ENCODE results near the gene LRRN1. TPM values are rescaled to one million over a fixed set of nuclear protein-coding genes. Genes with fewer than 3 reads are reported as not detected.

The LRRN1 gene
- total RNA-seq, 3 donors from 2014 or later, result 0.31 to 1.4 (median 1.2) TPM

DNA sequence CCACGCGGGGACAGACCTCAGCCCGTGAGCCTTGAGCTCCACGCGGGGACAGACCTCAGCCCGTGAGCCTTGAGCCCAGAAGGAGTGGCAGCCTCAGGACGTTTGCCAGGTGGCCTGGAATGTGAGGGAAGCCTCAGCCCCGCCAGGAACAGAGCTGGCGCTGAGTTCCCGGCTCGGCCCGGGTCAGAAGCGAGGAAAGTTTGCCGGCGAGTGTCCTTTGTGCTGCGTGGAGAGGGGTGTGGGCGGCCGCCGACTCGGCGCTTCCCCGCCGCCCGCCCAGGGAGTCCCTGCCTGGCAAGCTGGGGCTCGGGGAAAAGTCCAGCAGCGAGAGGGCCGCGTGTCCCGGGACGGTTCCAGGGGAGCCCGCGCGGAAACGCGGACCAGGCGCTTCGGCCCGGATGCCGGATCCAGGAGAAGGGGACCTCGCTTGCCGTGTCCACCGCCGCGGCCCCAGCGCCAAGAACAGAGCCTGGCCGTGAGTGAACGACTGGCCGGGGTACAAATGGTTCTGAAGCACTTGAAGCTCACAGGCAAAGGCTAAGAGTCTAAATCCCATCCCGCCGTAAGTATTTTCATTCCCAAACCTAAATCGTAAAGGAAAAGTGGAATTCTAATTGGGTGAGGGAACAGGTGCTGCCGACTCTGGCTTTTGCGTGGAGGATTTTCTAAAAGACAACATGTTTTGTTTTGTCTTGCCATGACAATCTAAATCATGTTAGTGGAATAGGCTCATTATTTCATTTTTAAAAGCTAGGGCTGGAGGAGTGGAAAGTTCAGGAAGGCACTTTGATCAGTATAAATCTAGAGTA lies 1.7 kb downstream of the LRRN1 start:
- H3K4me1 ChIP-seq (ENCODE audit: low read depth), result peaks cover 9% of the 10 kb centered on the region
- TF ChIP-seq, protein P1, sequence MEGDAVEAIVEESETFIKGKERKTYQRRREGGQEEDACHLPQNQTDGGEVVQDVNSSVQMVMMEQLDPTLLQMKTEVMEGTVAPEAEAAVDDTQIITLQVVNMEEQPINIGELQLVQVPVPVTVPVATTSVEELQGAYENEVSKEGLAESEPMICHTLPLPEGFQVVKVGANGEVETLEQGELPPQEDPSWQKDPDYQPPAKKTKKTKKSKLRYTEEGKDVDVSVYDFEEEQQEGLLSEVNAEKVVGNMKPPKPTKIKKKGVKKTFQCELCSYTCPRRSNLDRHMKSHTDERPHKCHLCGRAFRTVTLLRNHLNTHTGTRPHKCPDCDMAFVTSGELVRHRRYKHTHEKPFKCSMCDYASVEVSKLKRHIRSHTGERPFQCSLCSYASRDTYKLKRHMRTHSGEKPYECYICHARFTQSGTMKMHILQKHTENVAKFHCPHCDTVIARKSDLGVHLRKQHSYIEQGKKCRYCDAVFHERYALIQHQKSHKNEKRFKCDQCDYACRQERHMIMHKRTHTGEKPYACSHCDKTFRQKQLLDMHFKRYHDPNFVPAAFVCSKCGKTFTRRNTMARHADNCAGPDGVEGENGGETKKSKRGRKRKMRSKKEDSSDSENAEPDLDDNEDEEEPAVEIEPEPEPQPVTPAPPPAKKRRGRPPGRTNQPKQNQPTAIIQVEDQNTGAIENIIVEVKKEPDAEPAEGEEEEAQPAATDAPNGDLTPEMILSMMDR (IDR thresholded peaks at IDR 0.05), result no peak

DNA sequence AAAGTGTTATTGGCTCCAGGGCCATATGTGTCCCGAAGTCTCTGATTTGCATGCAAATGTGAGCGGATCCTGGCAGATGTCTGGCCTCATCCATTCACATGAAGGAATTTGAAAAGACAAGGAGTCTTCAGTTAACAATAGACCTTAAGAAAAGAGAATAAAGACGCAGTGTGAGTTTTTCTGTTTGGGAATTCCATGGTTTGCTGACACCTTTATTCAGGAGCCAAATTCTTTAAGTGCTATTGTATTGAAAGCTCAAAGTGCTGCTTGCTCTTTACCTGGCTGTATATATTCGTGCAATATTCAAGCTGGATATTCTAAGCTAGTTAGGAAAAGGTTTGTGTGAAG lies 2.2 kb downstream of the LRRN1 start:
- intact Hi-C loops (cut with DNase I, micrococcal nuclease), result no loop called here
- Histone ChIP-seq H3K4me1 (ENCODE audit: low read depth) (peaks cover 9% of the 10 kb centered on the region), H3K36me3 (ENCODE audit: low read depth) (no peaks in the 10 kb centered on the region), H3K9me3 (no peaks in the 10 kb centered on the region), H3K4me3 (no peak overlapping the region)
- TF ChIP-seq, protein P1 (IDR thresholded peaks at IDR 0.05), result no peak
- DNase-seq, result no peak
- no peak for ATAC-seq

More for the DNA sequence above, 1.7 kb downstream of the LRRN1 start:
- Histone ChIP-seq H3K9me3 (no peaks in the 10 kb centered on the region), H3K4me3 (no peak overlapping the region), H3K36me3 (ENCODE audit: low read depth) (no peaks in the 10 kb centered on the region)
- DNase-seq, result peak; percentile 24 to 54 (median 45)
- intact Hi-C loops (cut with DNase I, micrococcal nuclease), result no loop called here
- ATAC-seq, result peak; percentile 43

DNA sequence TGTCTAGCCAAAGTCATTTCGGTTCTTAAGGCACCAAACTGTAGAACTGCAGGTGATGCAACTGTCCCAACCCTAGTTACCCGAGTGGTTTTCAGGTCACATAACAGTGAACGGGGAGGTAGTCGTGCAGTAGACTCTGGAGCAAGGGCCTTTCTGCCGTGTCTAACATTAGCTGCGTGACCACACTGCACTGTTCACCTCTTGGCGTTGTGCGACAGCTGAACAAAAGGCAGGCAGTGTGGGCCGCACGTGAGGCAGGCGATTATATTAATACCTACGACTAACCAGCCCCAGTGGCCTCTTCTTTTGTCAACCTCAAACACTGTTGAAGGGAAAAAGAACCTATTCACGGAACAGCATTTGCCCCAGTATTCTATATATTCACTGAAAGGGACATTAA lies 2.8 kb downstream of the LRRN1 start:
- no peaks in the 10 kb centered on the region for H3K9me3 ChIP-seq
- intact Hi-C loops (cut with DNase I, micrococcal nuclease), result no loop called here
- ATAC-seq (no peak), DNase-seq (no peak)
- TF ChIP-seq, protein P1 (IDR thresholded peaks at IDR 0.05), result no peak
- no peaks in the 10 kb centered on the region for H3K36me3 ChIP-seq (ENCODE audit: low read depth)
- peaks cover 9% of the 10 kb centered on the region for H3K4me1 ChIP-seq (ENCODE audit: low read depth)
- H3K4me3 ChIP-seq, result no peak overlapping the region

DNA sequence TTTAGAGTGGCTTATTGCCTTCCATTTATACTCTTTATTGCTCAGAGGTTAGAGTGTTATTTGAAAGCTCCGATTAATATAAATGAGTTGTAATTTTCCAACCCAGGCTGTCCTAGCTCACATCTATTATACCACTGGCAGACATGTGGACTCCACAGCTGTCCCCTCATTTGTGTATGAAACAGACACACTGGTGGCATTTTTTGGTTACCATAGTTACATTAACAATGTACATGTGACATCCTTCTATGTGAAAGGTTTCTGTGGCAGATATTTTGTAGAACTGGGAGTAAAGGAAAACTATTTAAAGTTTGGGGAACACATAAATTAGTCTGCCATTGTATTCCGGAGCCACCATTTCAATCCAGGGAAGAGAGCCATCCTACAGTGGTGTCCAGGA lies 5.3 kb downstream of the LRRN1 start:
- Histone ChIP-seq H3K4me1 (ENCODE audit: low read depth) (peaks cover 9% of the 10 kb centered on the region), H3K4me3 (no peak overlapping the region), H3K9me3 (no peaks in the 10 kb centered on the region), H3K36me3 (ENCODE audit: low read depth) (no peaks in the 10 kb centered on the region)
- intact Hi-C loops (cut with DNase I, micrococcal nuclease), result no loop called here
- DNase-seq, result no peak
- TF ChIP-seq, protein P1 (IDR thresholded peaks at IDR 0.05), result no peak
- no peak for ATAC-seq

DNA sequence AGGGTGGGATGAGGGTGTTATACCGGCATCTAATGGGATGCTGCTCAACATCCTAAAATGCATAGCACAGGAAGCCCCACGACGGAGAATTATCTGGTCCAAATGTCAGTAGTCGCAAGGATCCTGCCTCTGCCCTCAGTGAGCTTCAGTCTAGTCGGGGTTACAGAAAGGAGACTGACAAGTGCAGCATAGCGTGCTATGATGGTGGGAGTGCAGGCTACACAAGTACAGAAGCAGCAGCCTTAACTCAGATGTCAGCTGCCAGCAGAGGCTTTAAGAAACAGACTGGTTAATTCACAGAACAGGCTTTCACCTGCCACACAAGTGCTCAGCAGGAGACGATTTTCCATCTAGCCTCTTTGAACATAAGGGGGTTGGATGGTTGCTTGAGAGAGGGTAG lies 6.9 kb downstream of the LRRN1 start:
- H3K9me3 ChIP-seq, result no peaks in the 10 kb centered on the region
- no peak for ATAC-seq
- intact Hi-C loops (cut with DNase I, micrococcal nuclease), result no loop called here

More for the DNA sequence above, 6.9 kb downstream of the LRRN1 start:
- no peaks in the 10 kb centered on the region for H3K36me3 ChIP-seq (ENCODE audit: low read depth)
- peaks cover 3% of the 10 kb centered on the region for H3K4me1 ChIP-seq (ENCODE audit: low read depth)
- TF ChIP-seq, protein P1 (IDR thresholded peaks at IDR 0.05), result no peak
- no peak overlapping the region for H3K4me3 ChIP-seq
- DNase-seq, result no peak
